ENCODE results near the gene MLH3.

- TF ChIP-seq CTCF (conservative IDR thresholded peaks at IDR 0.05; ENCODE audit: low read depth, low read length) (no peak), EZH2 (IDR thresholded peaks at IDR 0.05; ENCODE audit: low read length, unreplicated experiment) (no peak)
These were observed 66.3 kb downstream of the MLH3 start for GRCh38 chr14:74985028-74985310.
